Measurements from ENCODE around the gene LDLRAD2. TPM values are rescaled to one million over a fixed set of nuclear protein-coding genes. Genes with fewer than 3 reads are reported as not detected.
A peak's percentile ranks its signal among the peaks of the same experiment; 100 is the strongest.
"Not testable (repeated sequence)": the region's sequence is repeated elsewhere in the genome, so short reads cannot be mapped to it uniquely, and the experiment has no call there.

The LDLRAD2 gene
- total RNA-seq, 1 donor from 2014 or later = not detected

DNA sequence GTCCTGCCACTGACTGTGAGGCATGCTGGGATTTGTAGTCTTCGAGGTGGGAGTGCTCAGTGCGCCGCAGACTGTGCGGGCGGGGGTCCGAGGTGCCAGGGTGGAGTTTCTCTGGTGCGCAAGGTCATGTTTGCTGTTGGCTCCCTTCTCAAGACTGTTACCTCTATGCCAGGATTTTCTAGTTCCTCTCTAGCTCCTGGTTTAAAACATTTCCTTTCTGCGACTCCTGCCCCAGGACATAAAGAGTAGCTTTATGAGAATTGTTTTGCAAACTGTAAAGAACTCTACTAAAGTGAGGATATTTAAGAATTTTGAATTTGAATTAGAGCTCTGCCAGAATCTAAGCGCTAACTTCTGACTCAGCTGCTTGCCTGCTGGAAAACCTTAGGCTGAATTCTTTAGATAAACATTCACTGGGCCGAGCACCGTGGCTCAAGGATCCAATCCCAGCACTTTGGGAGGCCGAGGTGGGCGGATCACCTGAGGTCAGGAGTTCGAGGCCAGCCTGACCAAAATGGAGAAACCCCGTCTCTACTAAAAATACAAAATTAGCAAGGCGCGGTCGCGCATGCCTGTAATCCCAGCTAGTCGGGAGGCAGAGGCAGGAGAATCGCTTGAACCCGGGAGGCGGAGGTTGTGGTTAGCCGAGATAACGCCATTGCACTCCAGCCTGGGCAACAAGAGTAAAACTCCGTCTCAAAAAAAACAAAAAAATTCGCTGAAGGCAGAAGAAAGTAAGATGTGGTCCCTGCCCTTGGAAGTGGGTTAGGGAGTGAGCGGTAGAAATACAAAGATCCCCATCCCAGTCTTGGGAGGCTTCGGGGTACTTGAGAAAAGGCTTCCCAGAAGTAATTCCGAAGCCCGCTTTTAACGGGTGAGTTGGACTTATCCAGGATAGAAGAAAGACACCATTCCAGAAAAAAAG lies 28.1 kb upstream of the LDLRAD2 start:
- DNase-seq (ENCODE audit: low read depth in 2 of 2) = peak in 1 of 2 donors; percentile 27

GRCh38 chr1:21785764-21786163 lies 26.3 kb upstream of the LDLRAD2 start:
- DNase-seq (ENCODE audit: low read depth in 2 of 2) = not testable (repeated sequence)

GRCh38 chr1:21786640-21787039 lies 25.4 kb upstream of the LDLRAD2 start:
- no peak for DNase-seq (ENCODE audit: low read depth in 2 of 2)

- no peak for DNase-seq (ENCODE audit: low read depth in 2 of 2)
Measured at GRCh38 chr1:21793104-21793503, 19.0 kb upstream of the LDLRAD2 start.

DNA sequence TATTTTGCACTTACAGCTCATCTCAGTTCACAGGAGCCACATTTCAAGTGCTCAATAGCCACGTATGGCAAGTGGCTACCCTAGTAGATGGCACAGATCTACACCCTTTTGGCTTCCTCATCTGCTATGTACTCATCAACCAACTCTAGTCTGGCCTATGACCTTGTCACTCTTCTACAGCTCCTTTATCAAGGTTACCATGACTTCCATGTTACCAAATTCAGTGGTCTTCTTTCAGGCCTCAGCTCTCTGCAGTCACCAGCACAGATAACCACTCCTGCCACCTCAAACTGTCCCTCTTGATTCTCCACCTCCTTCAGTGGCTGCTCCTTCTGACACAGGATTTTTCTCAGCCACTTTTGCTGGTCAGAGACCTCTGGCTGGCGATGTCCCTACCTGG lies 17.4 kb upstream of the LDLRAD2 start:
- DNase-seq (ENCODE audit: low read depth in 2 of 2) = no peak

DNA sequence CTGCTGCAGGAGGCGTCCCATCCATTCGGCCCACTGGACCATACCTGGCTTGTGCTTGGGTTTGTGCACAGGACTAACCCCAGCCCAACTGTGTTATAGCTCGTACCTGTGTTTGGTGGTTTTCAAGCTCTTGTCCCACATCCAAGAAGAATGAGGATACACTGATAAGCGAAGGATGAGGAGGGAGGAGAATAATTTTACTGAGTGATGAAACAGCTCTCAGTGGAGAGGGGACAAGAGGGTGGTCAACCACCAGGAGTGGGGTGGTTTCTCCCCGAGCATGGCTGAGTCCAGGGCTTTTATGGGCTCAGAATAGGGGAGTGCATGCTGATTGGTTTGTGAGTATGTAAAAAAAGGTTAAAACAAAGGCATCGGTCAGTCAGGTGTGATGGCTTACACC lies 17.0 kb upstream of the LDLRAD2 start:
- DNase-seq (ENCODE audit: low read depth in 2 of 2) = no peak

DNA sequence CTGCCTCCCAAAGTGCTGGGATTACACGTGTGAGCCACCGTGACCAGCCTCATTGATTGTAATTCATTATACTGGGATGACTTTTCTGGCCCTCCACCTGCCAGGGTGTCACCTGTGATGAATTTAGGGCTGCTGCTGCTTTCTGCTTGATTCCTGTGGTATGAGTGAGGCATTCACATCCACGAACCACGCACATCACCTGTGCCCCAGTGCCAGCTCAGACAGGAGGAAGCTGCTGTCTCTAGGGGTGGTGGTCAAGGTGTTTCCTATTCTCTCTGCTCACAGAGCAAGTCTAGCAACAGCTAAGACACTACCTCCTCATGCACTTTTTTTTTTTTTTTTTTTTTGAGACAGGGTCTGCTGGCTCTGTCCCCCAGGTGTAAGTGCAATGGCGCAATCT lies 12.3 kb upstream of the LDLRAD2 start:
- no peak for DNase-seq (ENCODE audit: low read depth in 2 of 2)

DNA sequence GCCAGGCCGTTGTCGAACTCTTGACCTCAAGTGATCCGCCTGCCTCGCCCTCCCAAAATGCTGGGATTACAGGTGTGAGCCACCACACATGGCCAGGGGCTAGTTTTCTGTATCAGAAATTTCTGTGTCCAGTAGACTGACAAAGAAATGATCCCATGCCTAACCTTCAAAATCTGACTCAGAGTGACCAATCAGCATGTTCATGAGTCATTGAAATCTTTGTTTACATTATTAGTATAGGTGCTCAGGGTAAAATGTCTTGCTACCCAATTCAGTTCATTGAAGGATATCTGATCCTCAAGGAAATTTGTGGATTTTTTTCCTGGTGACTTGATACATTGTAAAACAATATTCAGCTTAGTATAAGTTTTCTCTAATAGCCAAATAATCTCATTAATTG lies 11.0 kb upstream of the LDLRAD2 start:
- no peak for DNase-seq (ENCODE audit: low read depth in 2 of 2)

- no peak for DNase-seq (ENCODE audit: low read depth in 2 of 2)
Measured at GRCh38 chr1:21804536-21804935, 7.5 kb upstream of the LDLRAD2 start.

DNA sequence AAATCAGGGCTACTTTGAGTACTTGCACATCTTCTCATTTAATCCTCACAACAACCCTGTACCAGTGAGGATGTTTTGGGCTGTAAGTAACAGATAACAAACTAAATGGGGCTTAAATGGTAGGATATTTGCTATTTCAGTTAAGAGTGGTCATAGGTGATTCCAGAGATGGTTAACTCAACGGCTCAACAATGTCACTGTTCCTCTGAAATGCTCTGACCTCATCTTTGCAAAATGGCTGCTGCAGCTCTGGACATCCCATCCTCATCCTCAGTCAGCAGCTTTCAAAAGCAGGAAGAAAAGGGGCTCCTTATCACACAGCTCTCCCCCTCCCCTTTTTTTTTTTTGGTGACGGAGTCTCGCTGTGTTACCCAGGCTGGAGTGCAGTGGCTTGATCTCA lies 1.5 kb downstream of the LDLRAD2 start:
- DNase-seq (ENCODE audit: low read depth in 2 of 2) = no peak

DNA sequence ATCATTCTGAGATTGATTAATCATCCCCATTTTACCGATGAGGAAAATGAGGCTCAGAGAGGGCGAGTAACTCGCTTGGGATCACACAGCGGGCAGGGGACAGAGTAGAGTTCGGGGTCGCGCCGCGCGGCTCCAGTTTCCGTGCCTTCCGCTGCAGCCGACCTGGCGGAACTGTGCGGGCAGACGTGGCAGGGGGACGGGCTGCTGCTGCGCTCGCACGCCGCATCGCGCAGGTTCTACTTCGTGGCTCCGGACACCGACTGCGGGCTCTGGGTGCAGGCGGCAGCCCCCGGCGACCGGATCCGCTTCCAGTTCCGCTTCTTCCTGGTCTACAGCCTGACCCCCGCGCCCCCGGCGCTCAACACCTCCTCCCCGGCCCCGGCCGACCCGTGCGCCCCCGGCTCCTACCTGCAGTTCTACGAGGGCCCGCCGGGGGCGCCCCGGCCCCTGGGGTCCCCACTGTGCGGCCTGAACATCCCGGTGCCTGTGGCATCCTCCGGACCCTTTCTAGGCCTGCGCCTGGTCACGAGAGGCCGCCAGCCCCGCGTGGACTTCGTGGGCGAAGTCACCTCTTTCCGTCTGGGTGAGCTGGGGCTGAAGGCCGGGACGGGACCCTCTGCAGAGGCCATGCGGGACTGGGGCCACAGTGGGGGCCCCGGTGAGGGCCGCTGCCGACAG lies 2.3 kb downstream of the LDLRAD2 start:
- peak in 1 of 2 donors; percentile 55 for DNase-seq (ENCODE audit: low read depth in 2 of 2)

- no peak for DNase-seq (ENCODE audit: low read depth in 2 of 2)
Measured at GRCh38 chr1:21814981-21815582, 3.0 kb downstream of the LDLRAD2 start.

DNA sequence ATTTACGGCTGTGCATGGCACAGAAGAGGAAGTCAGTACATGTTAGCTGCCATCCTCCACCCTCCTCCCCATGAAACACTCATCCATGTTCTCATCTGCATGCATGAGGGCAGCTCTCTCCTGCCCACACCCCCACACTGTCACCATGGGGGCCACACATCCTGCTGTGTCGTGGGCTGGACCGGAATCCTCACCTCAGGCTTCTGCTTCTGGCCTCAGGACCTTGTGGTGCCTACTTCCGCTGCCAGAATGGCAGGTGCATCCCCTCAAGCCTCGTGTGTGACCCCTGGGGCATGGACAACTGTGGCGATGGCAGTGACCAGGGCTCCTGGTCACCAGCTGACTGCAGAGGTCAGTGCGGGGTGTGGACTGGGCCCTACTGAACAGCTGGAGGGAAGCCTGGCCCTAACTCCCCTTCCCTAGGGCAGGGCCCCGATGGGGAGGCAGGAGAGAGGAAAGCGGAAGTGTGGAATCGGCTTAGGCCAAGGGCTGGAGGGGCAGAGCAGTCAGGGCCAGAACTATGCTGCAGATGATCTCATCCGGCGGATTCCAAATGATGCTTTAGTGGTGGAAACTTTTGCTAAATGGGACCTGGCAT lies 3.8 kb downstream of the LDLRAD2 start:
- DNase-seq (ENCODE audit: low read depth in 2 of 2) = peak in 1 of 2 donors; percentile 68

GRCh38 chr1:21816602-21817302 lies 4.7 kb downstream of the LDLRAD2 start:
- peak in 1 of 2 donors; percentile 69 for DNase-seq (ENCODE audit: low read depth in 2 of 2)

- peak; percentile 71 to 75 for DNase-seq (ENCODE audit: low read depth in 2 of 2)
Measured at GRCh38 chr1:21818656-21819055, 6.6 kb downstream of the LDLRAD2 start.

DNA sequence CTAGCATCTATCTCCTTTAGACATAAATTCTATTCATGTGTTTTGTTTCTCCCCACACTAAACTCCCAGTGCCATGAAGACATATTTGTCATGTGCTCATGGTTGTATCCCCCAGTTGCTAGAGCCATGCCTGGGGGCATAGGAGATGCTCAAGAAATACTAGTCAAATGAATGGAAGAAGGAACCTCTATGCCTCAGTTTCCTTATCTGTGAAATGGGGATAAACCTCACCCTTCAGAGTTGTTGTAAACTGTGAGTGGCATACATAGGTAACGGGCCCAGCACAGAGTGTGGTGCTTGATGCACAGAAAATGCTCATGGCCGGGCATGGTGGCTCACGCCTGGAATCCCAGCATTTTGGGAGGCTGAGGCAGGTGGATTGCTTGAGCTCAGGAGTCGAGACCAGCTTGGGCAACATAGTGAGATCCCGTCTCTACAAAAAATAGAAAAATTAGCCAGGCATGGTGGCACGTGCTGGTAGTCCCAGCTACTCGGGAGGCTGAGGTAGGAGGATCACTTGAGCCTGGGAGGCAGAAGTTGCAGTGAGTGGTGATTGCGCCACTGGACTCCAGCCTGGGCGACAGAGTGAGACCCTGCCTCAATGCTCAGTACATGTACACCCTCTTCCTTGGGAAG lies 8.7 kb downstream of the LDLRAD2 start:
- DNase-seq (ENCODE audit: low read depth in 2 of 2) = no peak

DNA sequence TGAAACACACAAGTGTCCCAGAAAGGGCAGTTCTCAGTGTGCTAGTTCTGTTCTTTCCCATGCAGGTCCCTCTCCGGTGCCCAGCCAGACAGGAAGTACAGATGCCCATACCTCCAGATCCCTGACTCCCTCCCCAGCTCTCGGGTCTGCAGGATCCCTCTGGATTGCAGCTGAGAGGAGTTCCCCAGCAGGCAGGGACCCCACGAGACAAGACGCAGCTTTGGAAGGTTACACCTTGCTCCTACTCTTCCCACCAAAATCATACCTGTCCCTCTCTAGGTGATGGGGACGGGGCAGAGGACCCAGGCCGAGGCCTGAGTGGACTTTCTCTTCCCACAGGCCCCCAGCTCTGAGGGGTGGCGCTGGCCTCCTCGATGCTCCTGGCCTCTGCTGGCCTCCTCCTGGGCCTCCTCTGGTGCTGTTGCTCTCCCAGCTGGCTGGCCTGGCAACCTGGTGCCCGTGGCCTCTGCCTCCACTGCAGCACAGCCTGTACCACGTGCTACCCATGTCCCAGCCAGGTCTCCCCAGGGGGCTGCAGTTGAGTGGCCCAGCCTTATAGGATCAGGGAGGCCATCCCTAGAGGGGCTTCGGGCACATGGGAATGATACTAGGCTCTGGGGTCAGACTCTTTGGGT lies 9.4 kb downstream of the LDLRAD2 start:
- DNase-seq (ENCODE audit: low read depth in 2 of 2) = no peak

- no peak for DNase-seq (ENCODE audit: low read depth in 2 of 2)
Measured at GRCh38 chr1:21822349-21822748, 10.3 kb downstream of the LDLRAD2 start.

DNA sequence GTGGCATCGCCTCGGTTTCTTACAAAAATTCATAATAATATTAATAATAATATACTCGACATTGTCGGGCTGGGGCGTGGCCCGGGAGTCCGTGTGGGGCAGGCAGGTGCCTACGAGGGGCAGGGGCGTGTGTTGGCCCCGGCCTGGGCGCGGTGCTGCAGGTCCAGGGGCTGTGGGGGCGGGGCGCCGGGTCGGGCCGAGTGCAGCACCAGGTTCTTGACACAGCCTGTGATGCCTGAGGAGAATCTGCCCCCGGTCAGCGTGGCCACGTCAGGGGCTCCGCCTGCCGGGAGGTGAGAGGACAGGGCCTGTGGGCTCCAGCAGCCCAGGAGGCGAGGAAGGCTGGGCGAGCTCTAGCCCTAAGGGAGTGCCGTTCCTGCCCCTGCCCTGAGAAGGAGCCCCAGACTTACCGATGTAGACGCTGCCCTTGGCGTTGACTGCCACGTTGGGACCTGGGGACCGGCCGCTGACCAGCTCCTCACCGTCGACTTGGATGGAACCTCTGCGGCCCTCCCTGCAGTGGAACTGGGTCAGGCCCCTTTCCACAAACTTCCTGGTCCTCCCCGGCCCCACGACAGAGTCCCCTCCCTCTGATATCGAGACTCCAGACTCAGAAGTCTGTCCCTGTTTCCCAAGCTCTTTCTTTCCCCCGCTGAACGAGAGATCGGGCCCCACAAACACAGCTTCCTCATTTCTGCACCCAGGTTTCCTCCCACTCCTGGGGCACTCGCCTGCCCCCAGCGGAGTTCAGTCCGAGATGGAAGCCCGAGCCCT lies 11.3 kb downstream of the LDLRAD2 start:
- DNase-seq (ENCODE audit: low read depth in 2 of 2) = no peak

Data from lung microvascular endothelial cell (primary cell).